Right lobe of liver (tissue), 6 donors: ENCODE data around the gene AMHR2. TPM values are rescaled to one million over a fixed set of nuclear protein-coding genes. Genes with fewer than 3 reads are reported as not detected.
A peak's percentile ranks its signal among the peaks of the same experiment; 100 is the strongest.

Source experiments
- ATAC-seq, 4 donors: fragments of 200-7000 bp; cut with Tn5 transposase; one replicate each; pipeline ENCODE4 v1.9.1; 2020; ENCODE audit warnings: mild to moderate bottlenecking in 4 of 4, moderate library complexity in 4 of 4
- DNase-seq, 3 donors: peaks; one replicate each; pipeline ENCODE4 v3.0.0-alpha.2; 2020
- H3K27ac ChIP-seq, 3 donors: fragments of 200-600 bp; one replicate each; pipeline ENCODE4 v1.8.0; 2022
- H3K27me3 ChIP-seq, 2 donors: fragments of 200-600 bp; one replicate each; pipeline ENCODE4 v1.8.0; 2022
- H3K36me3 ChIP-seq, 4 donors: fragments of 200-600 bp; sonication (generic) in 1 of 4; one replicate each; pipeline versions ENCODE4 v1.5.1 to v1.8.0; 2017 to 2022; ENCODE audit warnings: control low read depth in 1 of 4
- H3K4me1 ChIP-seq, 4 donors: fragments of 200-600 bp; sonication (generic) in 1 of 4; one replicate each; pipeline versions ENCODE4 v1.5.1 to v1.8.0; 2017 to 2022; ENCODE audit warnings: control low read depth in 1 of 4
- H3K4me3 ChIP-seq, 3 donors: fragments of 200-600 bp; one replicate each; pipeline ENCODE4 v1.8.0; 2022
- H3K9me3 ChIP-seq, 4 donors: fragments of 200-600 bp; sonication (generic) in 1 of 4; one replicate each; pipeline versions ENCODE4 v1.5.1 to v1.8.0; 2017 to 2022; ENCODE audit warnings: control low read depth in 1 of 4
- POLR2A ChIP-seq: fragments of 450-650 bp; IDR thresholded peaks from one replicate; pipeline ENCODE4 v1.6.1; 2017; ENCODE audit warnings: antibody characterized with exemption, mild to moderate bottlenecking
- WGBS: methylation state at CpG from one replicate; pipeline ENCODE4 v1.1.6; 2018; ENCODE audit warnings: low coverage, low lambda C conversion rate; ENCODE audit not compliant: insufficient coverage; ENCODE audit errors: missing lambda C conversion rate; 5-methylcytosine and 5-hydroxymethylcytosine counted together
- intact Hi-C, 2 donors: fragments of 100-400 bp; cut with DNase I; formaldehyde crosslinking; loops; one replicate each; pipeline versions ENCODE4 v1.11.2 to v1.14.1; 2022
- total RNA-seq, 6 experiments: library from RNA; depleted of rRNA in 2 of 6; stranded (reverse); fragments of >200 nt in 2 of 6; fragmentation: NEBNext Ultra II Directional in 3 of 6; extraction: Animal tissue kit (Norgen Biotek cat#: 25700) in 3 of 6; gene quantifications; one replicate each; pipeline versions ENCODE4 v1.1.0 to v1.2.4, GENCODE V29; 2016 to 2023
- TF ChIP-seq, protein P1 (sequence below), 4 donors: fragments of 200-600 bp in 3 of 4; fragments of 450-650 bp in 1 of 4; IDR thresholded peaks; one replicate each; pipeline versions ENCODE4 v1.5.1 to v1.8.0; 2016 to 2022; ENCODE audit warnings: antibody characterized with exemption in 4 of 4, mild to moderate bottlenecking in 2 of 4
- donor health status: DM: no; HTN: yes; CAD: no.
- donor health status: DM: no; HTN: no; CAD: no.
- donor health status: DM: no; HTN: no; CAD: no.
- donor health status: DM: no; HTN: yes; CAD: no.
- donor health status: DM: no; HTN: yes; CAD: no.

The AMHR2 gene
- total RNA-seq, 6 experiments from 2014 or later: 0.09 to 0.74 (median 0.48) TPM

GRCh38 chr12:53479331-53479730 lies 55.7 kb downstream of the AMHR2 start:
- H3K27ac ChIP-seq: no peak overlapping the region
- ATAC-seq (no peak), DNase-seq (no peak)
- intact Hi-C loops: no loop called here
- no peaks in the 10 kb centered on the region for H3K9me3 ChIP-seq
- no peak overlapping the region for H3K4me3 ChIP-seq
- no peaks in the 10 kb centered on the region for H3K27me3 ChIP-seq
- WGBS: 85% methylated on average over 5 of the region's 5 CpGs
- H3K36me3 ChIP-seq: peaks cover 21 to 80% (median 47%) of the 10 kb centered on the region in 4 donors
- H3K4me1 ChIP-seq: peaks cover 0 to 3% (median 0%) of the 10 kb centered on the region in 4 donors
- TF ChIP-seq, protein P1, sequence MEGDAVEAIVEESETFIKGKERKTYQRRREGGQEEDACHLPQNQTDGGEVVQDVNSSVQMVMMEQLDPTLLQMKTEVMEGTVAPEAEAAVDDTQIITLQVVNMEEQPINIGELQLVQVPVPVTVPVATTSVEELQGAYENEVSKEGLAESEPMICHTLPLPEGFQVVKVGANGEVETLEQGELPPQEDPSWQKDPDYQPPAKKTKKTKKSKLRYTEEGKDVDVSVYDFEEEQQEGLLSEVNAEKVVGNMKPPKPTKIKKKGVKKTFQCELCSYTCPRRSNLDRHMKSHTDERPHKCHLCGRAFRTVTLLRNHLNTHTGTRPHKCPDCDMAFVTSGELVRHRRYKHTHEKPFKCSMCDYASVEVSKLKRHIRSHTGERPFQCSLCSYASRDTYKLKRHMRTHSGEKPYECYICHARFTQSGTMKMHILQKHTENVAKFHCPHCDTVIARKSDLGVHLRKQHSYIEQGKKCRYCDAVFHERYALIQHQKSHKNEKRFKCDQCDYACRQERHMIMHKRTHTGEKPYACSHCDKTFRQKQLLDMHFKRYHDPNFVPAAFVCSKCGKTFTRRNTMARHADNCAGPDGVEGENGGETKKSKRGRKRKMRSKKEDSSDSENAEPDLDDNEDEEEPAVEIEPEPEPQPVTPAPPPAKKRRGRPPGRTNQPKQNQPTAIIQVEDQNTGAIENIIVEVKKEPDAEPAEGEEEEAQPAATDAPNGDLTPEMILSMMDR (IDR thresholded peaks at IDR 0.05): no peak
- no peak for TF ChIP-seq POLR2A

- 64% methylated on average over 10 of the region's 12 CpGs for WGBS
- peak in 1 of 4 donors; percentile 9 for ATAC-seq
- no peak for TF ChIP-seq POLR2A
- TF ChIP-seq, protein P1 (IDR thresholded peaks at IDR 0.05): no peak
- Histone ChIP-seq H3K27ac (no peak overlapping the region), H3K4me1 (no peaks in the 10 kb centered on the region), H3K4me3 (no peak overlapping the region), H3K36me3 (peaks cover 21 to 74% (median 35%) of the 10 kb centered on the region in 4 donors), H3K27me3 (no peaks in the 10 kb centered on the region), H3K9me3 (no peaks in the 10 kb centered on the region)
- intact Hi-C loops: no loop called here
- no peak for DNase-seq
Measured at GRCh38 chr12:53480491-53481442, 57.1 kb downstream of the AMHR2 start.

Other genes with a start within 250 kb of the AMHR2 start
- gene ZNF740, start 243.1 kb upstream of the AMHR2 start, total RNA-seq: 10 to 100 TPM in 5 of 6 experiments, 1 to 10 TPM in 1; 5.5 to 24.4 (median 19.2) TPM
- 10 to 100 TPM; 20.6 to 54.2 (median 37.1) TPM for gene CSAD, start 242.9 kb upstream of the AMHR2 start, total RNA-seq
- 1 to 10 TPM; 2.9 to 8.0 (median 3.9) TPM for gene ITGB7, start 216.6 kb upstream of the AMHR2 start, total RNA-seq
- 1 to 10 TPM; 1.9 to 2.4 (median 2.1) TPM for gene RARG, start 191.6 kb upstream of the AMHR2 start, total RNA-seq
- gene ESPL1, start 155.6 kb upstream of the AMHR2 start, total RNA-seq: 10 to 100 TPM in 2 of 6 experiments, 1 to 10 TPM in 3, under 1 TPM in 1; 0.04 to 15.0 (median 4.5) TPM
- 100 to 1,000 TPM; 122 to 170 (median 146) TPM for gene PFDN5, start 128.3 kb upstream of the AMHR2 start, total RNA-seq
- 10 to 100 TPM; 17.6 to 27.1 (median 20.8) TPM for gene MYG1, start 124.2 kb upstream of the AMHR2 start, total RNA-seq
- gene AAAS, start 102.2 kb upstream of the AMHR2 start, total RNA-seq: 10 to 100 TPM; 22.0 to 29.1 (median 26.7) TPM
- not detected for gene SP7, start 87.5 kb upstream of the AMHR2 start, total RNA-seq
- 10 to 100 TPM; 20.3 to 29.2 (median 23.9) TPM for gene SP1, start 43.7 kb upstream of the AMHR2 start, total RNA-seq
- 10 to 100 TPM; 35.9 to 91.2 (median 61.0) TPM for gene PRR13, start 17.9 kb downstream of the AMHR2 start, total RNA-seq
- 100 to 1,000 TPM; 254 to 463 (median 347) TPM for gene PCBP2, start 28.2 kb downstream of the AMHR2 start, total RNA-seq
- 1 to 10 TPM in 4 of 6 experiments, under 1 TPM in 2; 0.68 to 2.9 (median 1.5) TPM for gene MAP3K12, start 75.6 kb downstream of the AMHR2 start, total RNA-seq
- gene TARBP2, start 77.4 kb downstream of the AMHR2 start, total RNA-seq: 10 to 100 TPM; 15.1 to 20.8 (median 17.8) TPM
- gene NPFF, start 83.6 kb downstream of the AMHR2 start, total RNA-seq: not detected
- 10 to 100 TPM in 5 of 6 experiments, 1 to 10 TPM in 1; 7.9 to 18.7 (median 12.3) TPM for gene ATF7, start 202.5 kb downstream of the AMHR2 start, total RNA-seq